ENCODE results near the gene ZDHHC18.

The ZDHHC18 gene

GRCh38 chr1:26814377-26814776 lies 12.1 kb upstream of the ZDHHC18 start:
- no peak for ATAC-seq (ENCODE audit: low read depth)
- Histone ChIP-seq H3K9me3 (ENCODE audit: severe bottlenecking) (no peaks in the 10 kb centered on the region), H3K36me3 (ENCODE audit: low read depth) (no peaks in the 10 kb centered on the region), H3K27ac (ENCODE audit: poor library complexity, severe bottlenecking) (no peak overlapping the region), H3K4me1 (ENCODE audit: insufficient read depth, poor library complexity, severe bottlenecking) (no peaks in the 10 kb centered on the region), H3K4me3 (ENCODE audit: severe bottlenecking) (no peak overlapping the region), H3K27me3 (ENCODE audit: insufficient read depth, poor library complexity, severe bottlenecking) (no peaks in the 10 kb centered on the region)
- TF ChIP-seq CTCF (IDR thresholded peaks at IDR 0.05; ENCODE audit: poor library complexity, severe bottlenecking), result no peak
- DNase-seq (ENCODE audit: low spot score), result no peak

GRCh38 chr1:26814893-26815292 lies 11.6 kb upstream of the ZDHHC18 start:
- H3K27ac ChIP-seq (ENCODE audit: poor library complexity, severe bottlenecking), result no peak overlapping the region
- no peak for ATAC-seq (ENCODE audit: low read depth)

GRCh38 chr1:26820784-26821269 lies 5.7 kb upstream of the ZDHHC18 start:
- no peak for ATAC-seq (ENCODE audit: low read depth)
- no peaks in the 10 kb centered on the region for H3K4me1 ChIP-seq (ENCODE audit: insufficient read depth, poor library complexity, severe bottlenecking)
- H3K4me3 ChIP-seq (ENCODE audit: severe bottlenecking), result no peak overlapping the region
- DNase-seq (ENCODE audit: low spot score), result no peak
- no peaks in the 10 kb centered on the region for H3K9me3 ChIP-seq (ENCODE audit: severe bottlenecking)
- H3K27ac ChIP-seq (ENCODE audit: poor library complexity, severe bottlenecking), result no peak overlapping the region
- TF ChIP-seq CTCF (IDR thresholded peaks at IDR 0.05; ENCODE audit: poor library complexity, severe bottlenecking), result no peak
- H3K36me3 ChIP-seq (ENCODE audit: low read depth), result no peaks in the 10 kb centered on the region
- no peaks in the 10 kb centered on the region for H3K27me3 ChIP-seq (ENCODE audit: insufficient read depth, poor library complexity, severe bottlenecking)

More at GRCh38 chr1:26814893-26815292, 11.6 kb upstream of the ZDHHC18 start:
- DNase-seq (ENCODE audit: low spot score), result no peak
- H3K4me1 ChIP-seq (ENCODE audit: insufficient read depth, poor library complexity, severe bottlenecking), result no peaks in the 10 kb centered on the region
- H3K36me3 ChIP-seq (ENCODE audit: low read depth), result no peaks in the 10 kb centered on the region
- H3K9me3 ChIP-seq (ENCODE audit: severe bottlenecking), result no peaks in the 10 kb centered on the region
- no peaks in the 10 kb centered on the region for H3K27me3 ChIP-seq (ENCODE audit: insufficient read depth, poor library complexity, severe bottlenecking)
- no peak for TF ChIP-seq CTCF (IDR thresholded peaks at IDR 0.05; ENCODE audit: poor library complexity, severe bottlenecking)
- no peak overlapping the region for H3K4me3 ChIP-seq (ENCODE audit: severe bottlenecking)

GRCh38 chr1:26822737-26823395 lies 3.6 kb upstream of the ZDHHC18 start:
- H3K36me3 ChIP-seq (ENCODE audit: low read depth), result no peaks in the 10 kb centered on the region
- H3K27me3 ChIP-seq (ENCODE audit: insufficient read depth, poor library complexity, severe bottlenecking), result no peaks in the 10 kb centered on the region
- H3K9me3 ChIP-seq (ENCODE audit: severe bottlenecking), result no peaks in the 10 kb centered on the region
- H3K4me1 ChIP-seq (ENCODE audit: insufficient read depth, poor library complexity, severe bottlenecking), result no peaks in the 10 kb centered on the region
- no peak overlapping the region for H3K4me3 ChIP-seq (ENCODE audit: severe bottlenecking)
- no peak for TF ChIP-seq CTCF (IDR thresholded peaks at IDR 0.05; ENCODE audit: poor library complexity, severe bottlenecking)
- no peak for DNase-seq (ENCODE audit: low spot score)
- no peak; the same call in 2 of the 3 replicates for ATAC-seq (ENCODE audit: low read depth)
- H3K27ac ChIP-seq (ENCODE audit: poor library complexity, severe bottlenecking), result no peak overlapping the region

- no peaks in the 10 kb centered on the region for H3K27me3 ChIP-seq (ENCODE audit: insufficient read depth, poor library complexity, severe bottlenecking)
- peaks cover 7% of the 10 kb centered on the region for H3K36me3 ChIP-seq (ENCODE audit: low read depth)
- no peaks in the 10 kb centered on the region for H3K9me3 ChIP-seq (ENCODE audit: severe bottlenecking)
- ATAC-seq (ENCODE audit: low read depth), result no peak
- no peak for DNase-seq (ENCODE audit: low spot score)
- TF ChIP-seq CTCF (IDR thresholded peaks at IDR 0.05; ENCODE audit: poor library complexity, severe bottlenecking), result no peak
- H3K4me3 ChIP-seq (ENCODE audit: severe bottlenecking), result no peak overlapping the region
- H3K4me1 ChIP-seq (ENCODE audit: insufficient read depth, poor library complexity, severe bottlenecking), result no peaks in the 10 kb centered on the region
- no peak overlapping the region for H3K27ac ChIP-seq (ENCODE audit: poor library complexity, severe bottlenecking)
These were observed 1.8 kb upstream of the ZDHHC18 start for GRCh38 chr1:26824731-26825130.
